HEK293 (cell line): Measurements from ENCODE around the gene PDE2A.

Source experiments
- CTCF ChIA-PET: fragments of 350-600 bp; formaldehyde crosslinking; extraction: SDS; loops from one replicate; lab custom pipeline; 2021; ENCODE audit warnings: antibody characterized with exemption; lab: Yijun Ruan, JAX
- POLR2A ChIA-PET: fragments of 300-600 bp; formaldehyde crosslinking; extraction: SDS; loops from one replicate; lab custom pipeline; 2020; ENCODE audit warnings: antibody characterized with exemption, inconsistent platforms; lab: Yijun Ruan, JAX
- H3K27ac ChIP-seq: fragments of 200-500 bp; sonication (Bioruptor generic); 2 replicates; pipeline ENCODE4 v1.5.1; 2014; ENCODE audit warnings: low read depth, low read length, control low read depth, inconsistent platforms; ENCODE audit errors: extremely low read depth
- H3K36me3 ChIP-seq, 2 experiments: fragments of 200-500 bp in 1 of 2; sonication (Bioruptor generic) in 1 of 2; 1 replicate in 1 of 2; 2 replicates in 1 of 2; pipeline ENCODE4 v1.5.1; 2014 to 2017; ENCODE audit warnings: inconsistent platforms in 2 of 2, low read length in 2 of 2; ENCODE audit not compliant: control insufficient read depth in 2 of 2, insufficient read depth in 1 of 2
- H3K4me1 ChIP-seq: fragments of 200-500 bp; sonication (Bioruptor generic); 2 replicates; pipeline ENCODE4 v1.5.1; 2014; ENCODE audit warnings: mild to moderate bottlenecking, low read length, inconsistent platforms; ENCODE audit not compliant: control insufficient read depth, insufficient read depth
- H3K4me3 ChIP-seq: 2 replicates; pipeline ENCODE4 v1.5.1; 2011; ENCODE audit warnings: low read depth, mild to moderate bottlenecking, control low read depth, low read length, moderate library complexity
- H3K9me3 ChIP-seq: fragments of 200-500 bp; sonication (Bioruptor generic); 2 replicates; pipeline ENCODE4 v1.5.1; 2014; ENCODE audit warnings: low read depth, low read length, inconsistent platforms; ENCODE audit not compliant: control insufficient read depth, insufficient read depth
- BCL11B ChIP-seq: fragments of 450-650 bp; formaldehyde crosslinking; IDR thresholded peaks from 2 replicates; pipeline ENCODE4 v1.5.1; 2016; ENCODE audit warnings: low read depth, missing biosample characterization, missing genetic modification characterization
- EGR2 ChIP-seq: fragments of 450-650 bp; formaldehyde crosslinking; IDR thresholded peaks from 2 replicates; pipeline ENCODE4 v1.5.1; 2016; ENCODE audit warnings: low read depth, missing biosample characterization, missing genetic modification characterization
- IKZF3 ChIP-seq: fragments of 450-650 bp; IDR thresholded peaks from 2 replicates; pipeline ENCODE4 v1.5.0; 2018; ENCODE audit warnings: missing biosample characterization, mild to moderate bottlenecking, missing genetic modification characterization, moderate library complexity
- ZFHX2 ChIP-seq: fragments of 450-650 bp; formaldehyde crosslinking; conservative IDR thresholded peaks from 2 replicates; pipeline ENCODE4 v1.5.1; 2016; ENCODE audit warnings: missing biosample characterization, missing genetic modification characterization
- ZIC2 ChIP-seq: fragments of 450-650 bp; formaldehyde crosslinking; IDR thresholded peaks from 2 replicates; pipeline ENCODE4 v1.5.1; 2016; ENCODE audit warnings: missing biosample characterization, missing genetic modification characterization
- ZNF155 ChIP-seq: fragments of 450-650 bp; formaldehyde crosslinking; IDR thresholded peaks from 2 replicates; pipeline ENCODE4 v1.5.1; 2016; ENCODE audit warnings: missing biosample characterization, missing genetic modification characterization
- ZNF248 ChIP-seq: fragments of 450-650 bp; formaldehyde crosslinking; IDR thresholded peaks from 2 replicates; pipeline ENCODE4 v1.5.1; 2017; ENCODE audit warnings: missing biosample characterization, missing genetic modification characterization
- ZNF416 ChIP-seq: fragments of 450-650 bp; formaldehyde crosslinking; IDR thresholded peaks from 2 replicates; pipeline ENCODE4 v1.5.1; 2016; ENCODE audit warnings: missing biosample characterization, missing genetic modification characterization
- ZNF423 ChIP-seq: fragments of 450-650 bp; formaldehyde crosslinking; IDR thresholded peaks from 2 replicates; pipeline ENCODE4 v1.5.1; 2016; ENCODE audit warnings: missing biosample characterization, missing genetic modification characterization
- ZNF501 ChIP-seq: fragments of 450-650 bp; formaldehyde crosslinking; IDR thresholded peaks from 2 replicates; pipeline ENCODE4 v1.5.1; 2016; ENCODE audit warnings: missing biosample characterization, missing genetic modification characterization
- ZNF624 ChIP-seq: fragments of 450-650 bp; formaldehyde crosslinking; IDR thresholded peaks from 2 replicates; pipeline ENCODE4 v1.5.1; 2017; ENCODE audit warnings: missing biosample characterization, missing genetic modification characterization
- ZNF654 ChIP-seq: fragments of 450-650 bp; formaldehyde crosslinking; IDR thresholded peaks from 2 replicates; pipeline ENCODE4 v1.5.1; 2016; ENCODE audit warnings: low read depth, missing biosample characterization, missing genetic modification characterization
- ZNF707 ChIP-seq: fragments of 450-650 bp; formaldehyde crosslinking; IDR thresholded peaks from 2 replicates; pipeline ENCODE4 v1.5.1; 2016; ENCODE audit warnings: missing biosample characterization, missing genetic modification characterization
- TF ChIP-seq, protein P1 (sequence below): fragments of 450-650 bp; formaldehyde crosslinking; IDR thresholded peaks from 2 replicates; pipeline ENCODE4 v1.5.1; 2017; ENCODE audit warnings: missing biosample characterization, missing genetic modification characterization
- TF ChIP-seq, protein P2 (sequence below): fragments of 450-650 bp; formaldehyde crosslinking; IDR thresholded peaks from 2 replicates; pipeline ENCODE4 v1.5.1; 2016; ENCODE audit warnings: missing biosample characterization, missing genetic modification characterization, borderline replicate concordance
- TF ChIP-seq, protein P3 (sequence below): fragments of 450-650 bp; formaldehyde crosslinking; IDR thresholded peaks from 2 replicates; pipeline ENCODE4 v1.5.1; 2016; ENCODE audit warnings: missing biosample characterization, missing genetic modification characterization
- TF ChIP-seq, protein P4 (sequence below): fragments of 450-650 bp; formaldehyde crosslinking; IDR thresholded peaks from 2 replicates; pipeline ENCODE4 v1.5.1; 2016; ENCODE audit warnings: missing biosample characterization, missing genetic modification characterization

The PDE2A gene

DNA sequence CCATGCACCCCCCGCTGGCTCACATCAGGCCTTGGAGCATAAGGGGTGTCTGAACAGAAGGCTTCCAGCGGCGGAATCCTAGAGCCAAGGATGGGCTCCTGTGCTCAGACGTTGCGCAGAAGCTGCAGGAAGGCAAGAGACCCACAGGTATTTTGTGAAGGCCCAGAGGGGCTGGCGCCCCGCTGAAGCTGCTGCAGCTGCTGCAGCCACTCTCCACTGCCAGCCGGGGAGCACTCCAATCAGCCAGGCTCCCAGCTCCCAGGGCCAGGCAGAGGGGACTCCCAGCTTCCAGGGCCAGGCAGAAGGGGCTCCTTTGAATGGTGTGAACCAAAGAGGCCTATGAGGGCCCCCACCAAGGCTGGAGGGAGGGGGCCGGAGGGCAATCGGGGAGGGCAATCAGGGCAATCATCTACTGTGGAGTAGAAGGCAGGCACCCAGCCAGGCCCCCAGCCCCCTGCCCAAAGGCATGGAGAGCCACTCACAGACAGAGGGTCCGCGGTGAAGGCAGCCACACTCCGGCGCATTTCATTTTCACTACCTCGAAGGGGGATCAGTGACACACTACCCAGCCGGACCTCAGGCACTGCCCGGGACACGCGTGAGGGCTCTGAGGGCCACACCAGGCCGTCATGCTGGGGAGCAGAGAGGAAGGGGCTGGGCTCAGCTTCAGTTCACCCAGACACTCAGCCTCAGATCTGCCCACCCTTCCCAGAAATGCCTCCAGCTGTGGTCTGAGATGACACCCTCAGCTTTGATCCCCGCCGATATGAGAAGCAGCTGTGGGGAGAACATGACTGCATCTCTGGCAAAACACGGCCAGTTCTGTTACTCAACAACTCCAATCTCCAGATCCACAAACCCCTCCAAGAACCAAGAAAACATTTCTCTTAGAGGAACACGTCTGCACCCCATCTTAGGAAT, 11.6 kb upstream of the PDE2A start (continued):
- TF ChIP-seq BCL11B (tag by site-specific recombination) (no peak), ZNF155 (tag by site-specific recombination) (no peak), ZNF248 (no peak), IKZF3 (tag by site-specific recombination) (no peak)
- TF ChIP-seq, protein P1, sequence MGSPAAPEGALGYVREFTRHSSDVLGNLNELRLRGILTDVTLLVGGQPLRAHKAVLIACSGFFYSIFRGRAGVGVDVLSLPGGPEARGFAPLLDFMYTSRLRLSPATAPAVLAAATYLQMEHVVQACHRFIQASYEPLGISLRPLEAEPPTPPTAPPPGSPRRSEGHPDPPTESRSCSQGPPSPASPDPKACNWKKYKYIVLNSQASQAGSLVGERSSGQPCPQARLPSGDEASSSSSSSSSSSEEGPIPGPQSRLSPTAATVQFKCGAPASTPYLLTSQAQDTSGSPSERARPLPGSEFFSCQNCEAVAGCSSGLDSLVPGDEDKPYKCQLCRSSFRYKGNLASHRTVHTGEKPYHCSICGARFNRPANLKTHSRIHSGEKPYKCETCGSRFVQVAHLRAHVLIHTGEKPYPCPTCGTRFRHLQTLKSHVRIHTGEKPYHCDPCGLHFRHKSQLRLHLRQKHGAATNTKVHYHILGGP (tag by site-specific recombination), result no peak
- TF ChIP-seq, protein P2, sequence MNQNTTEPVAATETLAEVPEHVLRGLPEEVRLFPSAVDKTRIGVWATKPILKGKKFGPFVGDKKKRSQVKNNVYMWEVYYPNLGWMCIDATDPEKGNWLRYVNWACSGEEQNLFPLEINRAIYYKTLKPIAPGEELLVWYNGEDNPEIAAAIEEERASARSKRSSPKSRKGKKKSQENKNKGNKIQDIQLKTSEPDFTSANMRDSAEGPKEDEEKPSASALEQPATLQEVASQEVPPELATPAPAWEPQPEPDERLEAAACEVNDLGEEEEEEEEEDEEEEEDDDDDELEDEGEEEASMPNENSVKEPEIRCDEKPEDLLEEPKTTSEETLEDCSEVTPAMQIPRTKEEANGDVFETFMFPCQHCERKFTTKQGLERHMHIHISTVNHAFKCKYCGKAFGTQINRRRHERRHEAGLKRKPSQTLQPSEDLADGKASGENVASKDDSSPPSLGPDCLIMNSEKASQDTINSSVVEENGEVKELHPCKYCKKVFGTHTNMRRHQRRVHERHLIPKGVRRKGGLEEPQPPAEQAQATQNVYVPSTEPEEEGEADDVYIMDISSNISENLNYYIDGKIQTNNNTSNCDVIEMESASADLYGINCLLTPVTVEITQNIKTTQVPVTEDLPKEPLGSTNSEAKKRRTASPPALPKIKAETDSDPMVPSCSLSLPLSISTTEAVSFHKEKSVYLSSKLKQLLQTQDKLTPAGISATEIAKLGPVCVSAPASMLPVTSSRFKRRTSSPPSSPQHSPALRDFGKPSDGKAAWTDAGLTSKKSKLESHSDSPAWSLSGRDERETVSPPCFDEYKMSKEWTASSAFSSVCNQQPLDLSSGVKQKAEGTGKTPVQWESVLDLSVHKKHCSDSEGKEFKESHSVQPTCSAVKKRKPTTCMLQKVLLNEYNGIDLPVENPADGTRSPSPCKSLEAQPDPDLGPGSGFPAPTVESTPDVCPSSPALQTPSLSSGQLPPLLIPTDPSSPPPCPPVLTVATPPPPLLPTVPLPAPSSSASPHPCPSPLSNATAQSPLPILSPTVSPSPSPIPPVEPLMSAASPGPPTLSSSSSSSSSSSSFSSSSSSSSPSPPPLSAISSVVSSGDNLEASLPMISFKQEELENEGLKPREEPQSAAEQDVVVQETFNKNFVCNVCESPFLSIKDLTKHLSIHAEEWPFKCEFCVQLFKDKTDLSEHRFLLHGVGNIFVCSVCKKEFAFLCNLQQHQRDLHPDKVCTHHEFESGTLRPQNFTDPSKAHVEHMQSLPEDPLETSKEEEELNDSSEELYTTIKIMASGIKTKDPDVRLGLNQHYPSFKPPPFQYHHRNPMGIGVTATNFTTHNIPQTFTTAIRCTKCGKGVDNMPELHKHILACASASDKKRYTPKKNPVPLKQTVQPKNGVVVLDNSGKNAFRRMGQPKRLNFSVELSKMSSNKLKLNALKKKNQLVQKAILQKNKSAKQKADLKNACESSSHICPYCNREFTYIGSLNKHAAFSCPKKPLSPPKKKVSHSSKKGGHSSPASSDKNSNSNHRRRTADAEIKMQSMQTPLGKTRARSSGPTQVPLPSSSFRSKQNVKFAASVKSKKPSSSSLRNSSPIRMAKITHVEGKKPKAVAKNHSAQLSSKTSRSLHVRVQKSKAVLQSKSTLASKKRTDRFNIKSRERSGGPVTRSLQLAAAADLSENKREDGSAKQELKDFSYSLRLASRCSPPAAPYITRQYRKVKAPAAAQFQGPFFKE (tag by site-specific recombination), result no peak
- TF ChIP-seq, protein P3, sequence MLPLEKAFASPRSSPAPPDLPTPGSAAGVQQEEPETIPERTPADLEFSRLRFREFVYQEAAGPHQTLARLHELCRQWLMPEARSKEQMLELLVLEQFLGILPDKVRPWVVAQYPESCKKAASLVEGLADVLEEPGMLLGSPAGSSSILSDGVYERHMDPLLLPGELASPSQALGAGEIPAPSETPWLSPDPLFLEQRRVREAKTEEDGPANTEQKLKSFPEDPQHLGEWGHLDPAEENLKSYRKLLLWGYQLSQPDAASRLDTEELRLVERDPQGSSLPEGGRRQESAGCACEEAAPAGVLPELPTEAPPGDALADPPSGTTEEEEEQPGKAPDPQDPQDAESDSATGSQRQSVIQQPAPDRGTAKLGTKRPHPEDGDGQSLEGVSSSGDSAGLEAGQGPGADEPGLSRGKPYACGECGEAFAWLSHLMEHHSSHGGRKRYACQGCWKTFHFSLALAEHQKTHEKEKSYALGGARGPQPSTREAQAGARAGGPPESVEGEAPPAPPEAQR, result no peak

DNA sequence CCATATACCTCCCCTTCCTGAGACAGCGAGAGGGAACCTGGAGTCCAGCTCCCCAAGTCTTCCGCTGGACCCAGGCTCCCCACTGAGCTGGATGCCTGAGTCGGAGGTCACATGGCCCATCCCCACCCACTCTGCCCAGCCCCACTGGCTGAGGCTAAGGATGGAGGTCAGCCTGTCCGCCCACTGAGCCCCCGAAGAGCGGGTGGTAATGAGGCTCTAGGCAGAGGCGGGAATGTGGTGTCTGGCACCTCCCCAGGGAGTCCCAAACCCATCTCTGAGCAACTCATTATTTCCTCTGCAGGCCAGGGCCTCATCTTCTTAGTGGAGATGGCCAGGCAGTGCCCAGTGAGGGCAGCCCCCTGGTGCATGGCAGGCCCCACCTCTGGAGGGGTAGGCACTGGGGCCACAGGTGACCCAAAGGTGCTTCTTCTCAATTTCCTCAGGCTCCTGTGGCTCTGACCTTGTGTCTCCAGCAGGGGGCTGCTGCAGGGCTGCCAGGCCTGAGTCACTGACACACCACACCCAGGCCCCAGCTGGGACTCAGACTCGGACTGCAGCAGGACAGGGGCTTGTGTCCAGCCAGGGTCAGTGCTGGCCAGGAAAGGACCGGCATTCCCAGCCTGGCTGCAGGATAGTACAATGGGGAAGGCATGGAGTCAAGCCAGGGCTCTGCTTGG, 10.2 kb upstream of the PDE2A start:
- no peak overlapping the region for H3K27ac ChIP-seq
- no peaks in the 10 kb centered on the region for H3K9me3 ChIP-seq
- no peak overlapping the region for H3K4me3 ChIP-seq
- CTCF ChIA-PET, result interaction anchor here (0.5 to 5.1 kb wide), 31 partner anchors 8 to 652 kb away, joined by 3 to 50 read pairs (median 4); partner anchors contain the start of gene PDE2A
- POLR2A ChIA-PET, result interaction anchor here (1.4 kb wide), 1 partner anchor 38 kb away, joined by 5 read pairs; no protein-coding TSS in a partner anchor
- TF ChIP-seq EGR2 (tag by site-specific recombination) (peak; percentile 86), ZIC2 (tag by site-specific recombination) (peak; percentile 44; the same call in 1 of the 2 replicates), ZNF654 (tag by site-specific recombination) (0 out of 2 replicates have a peak, but pooled peaks have one; percentile 7), ZNF423 (tag by site-specific recombination) (no peak), ZNF707 (tag by site-specific recombination) (no peak), ZFHX2 (tag by site-specific recombination) (peak; percentile 93), ZNF416 (tag by site-specific recombination) (no peak), ZNF501 (no peak), ZNF624 (tag by site-specific recombination) (no peak)
- TF ChIP-seq, protein P4, sequence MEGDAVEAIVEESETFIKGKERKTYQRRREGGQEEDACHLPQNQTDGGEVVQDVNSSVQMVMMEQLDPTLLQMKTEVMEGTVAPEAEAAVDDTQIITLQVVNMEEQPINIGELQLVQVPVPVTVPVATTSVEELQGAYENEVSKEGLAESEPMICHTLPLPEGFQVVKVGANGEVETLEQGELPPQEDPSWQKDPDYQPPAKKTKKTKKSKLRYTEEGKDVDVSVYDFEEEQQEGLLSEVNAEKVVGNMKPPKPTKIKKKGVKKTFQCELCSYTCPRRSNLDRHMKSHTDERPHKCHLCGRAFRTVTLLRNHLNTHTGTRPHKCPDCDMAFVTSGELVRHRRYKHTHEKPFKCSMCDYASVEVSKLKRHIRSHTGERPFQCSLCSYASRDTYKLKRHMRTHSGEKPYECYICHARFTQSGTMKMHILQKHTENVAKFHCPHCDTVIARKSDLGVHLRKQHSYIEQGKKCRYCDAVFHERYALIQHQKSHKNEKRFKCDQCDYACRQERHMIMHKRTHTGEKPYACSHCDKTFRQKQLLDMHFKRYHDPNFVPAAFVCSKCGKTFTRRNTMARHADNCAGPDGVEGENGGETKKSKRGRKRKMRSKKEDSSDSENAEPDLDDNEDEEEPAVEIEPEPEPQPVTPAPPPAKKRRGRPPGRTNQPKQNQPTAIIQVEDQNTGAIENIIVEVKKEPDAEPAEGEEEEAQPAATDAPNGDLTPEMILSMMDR (tag by site-specific recombination), result peak; percentile 49
- H3K36me3 ChIP-seq, result peaks cover 0 to 55% of the 10 kb centered on the region in 2 experiments; a peak in 1 of 3 replicates
- H3K4me1 ChIP-seq, result no peaks in the 10 kb centered on the region
